Uterus (tissue), 4 donors: ENCODE data around the gene TUBB. TPM values are rescaled to one million over a fixed set of nuclear protein-coding genes. Genes with fewer than 3 reads are reported as not detected.

ENCODE experiments used
- DNase-seq, 2 donors: peaks; one replicate each; pipeline ENCODE4 v3.0.0-alpha.2; 2019 to 2020
- H3K27ac ChIP-seq, 2 donors: fragments of 200-600 bp; sonication (generic); 1 replicate in 1 of 2; 2 replicates in 1 of 2; pipeline ENCODE4 v1.5.1; 2016 to 2018
- H3K27me3 ChIP-seq, 2 donors: fragments of 200-600 bp; sonication (generic); one replicate each; pipeline ENCODE4 v1.5.1; 2018 to 2019; ENCODE audit warnings: control low read depth in 1 of 2
- H3K36me3 ChIP-seq, 2 donors: fragments of 200-600 bp; sonication (generic); one replicate each; pipeline ENCODE4 v1.5.1; 2019; ENCODE audit warnings: control low read depth in 1 of 2
- H3K4me1 ChIP-seq, 2 donors: fragments of 200-600 bp; sonication (generic); one replicate each; pipeline ENCODE4 v1.5.1; 2018 to 2019; ENCODE audit warnings: control low read depth in 1 of 2
- H3K4me3 ChIP-seq, 2 donors: fragments of 200-600 bp; sonication (generic); 1 replicate in 1 of 2; 2 replicates in 1 of 2; pipeline ENCODE4 v1.5.1; 2018 to 2019; ENCODE audit warnings: mild to moderate bottlenecking in 1 of 2
- H3K9me3 ChIP-seq, 2 donors: fragments of 200-600 bp; sonication (generic); one replicate each; pipeline ENCODE4 v1.5.1; 2019; ENCODE audit warnings: control low read depth in 1 of 2
- CTCF ChIP-seq, 4 experiments: fragments of 200-600 bp in 2 of 4; fragments of 450-650 bp in 2 of 4; sonication (generic) in 2 of 4; IDR thresholded peaks; one replicate each; pipeline ENCODE4 v1.5.1; 2016 to 2019; ENCODE audit warnings: antibody characterized with exemption in 4 of 4, mild to moderate bottlenecking in 2 of 4, moderate library complexity in 1 of 4
- POLR2A ChIP-seq, 2 donors: fragments of 450-650 bp; IDR thresholded peaks; one replicate each; pipeline ENCODE4 v1.6.1; 2016; ENCODE audit warnings: antibody characterized with exemption in 2 of 2, mild to moderate bottlenecking in 1 of 2, moderate library complexity in 1 of 2
- intact Hi-C: fragments of 100-400 bp; cut with DNase I; formaldehyde crosslinking; loops from one replicate; pipeline ENCODE4 v1.15.1; 2023; ENCODE audit warnings: low total_unique reads
- total RNA-seq, 4 donors: library from RNA; depleted of rRNA in 3 of 4; stranded (reverse); fragments of >200 nt in 3 of 4; gene quantifications; one replicate each; pipeline versions ENCODE4 v1.1.0 to v1.2.4, GENCODE V29; 2014 to 2023
- donor health status: DM: yes; HTN: yes; CAD: no.

Gene TUBB
- total RNA-seq, 4 donors from 2014 or later, result 130 to 426 (median 290) TPM

GRCh38 chr6:30683183-30683979, 36.8 kb upstream of the TUBB start:
- Histone ChIP-seq H3K9me3 (no peaks in the 10 kb centered on the region), H3K4me1 (peaks cover 0 to 27% of the 10 kb centered on the region in 2 donors), H3K36me3 (no peaks in the 10 kb centered on the region), H3K27ac (peak overlapping the region; percentile 98 to 99), H3K4me3 (peak overlapping the region; percentile 79 to 99), H3K27me3 (no peaks in the 10 kb centered on the region)
- DNase-seq, result peak in 1 of 2 donors; percentile 43
- TF ChIP-seq CTCF (IDR thresholded peaks at IDR 0.05) (no peak), POLR2A (IDR thresholded peaks at IDR 0.05) (no peak)
- intact Hi-C loops, result no loop called here

- no peak for TF ChIP-seq CTCF (IDR thresholded peaks at IDR 0.05)
- no peak for TF ChIP-seq POLR2A (IDR thresholded peaks at IDR 0.05)
- Histone ChIP-seq H3K4me3 (peak overlapping the region; percentile 79 to 99), H3K27ac (peak overlapping the region; percentile 98 to 99), H3K36me3 (no peaks in the 10 kb centered on the region), H3K4me1 (peaks cover 0 to 27% of the 10 kb centered on the region in 2 donors), H3K27me3 (no peaks in the 10 kb centered on the region), H3K9me3 (no peaks in the 10 kb centered on the region)
- intact Hi-C loops, result no loop called here
- no peak for DNase-seq
These were observed 36.2 kb upstream of the TUBB start for GRCh38 chr6:30683980-30684338.

GRCh38 chr6:30684386-30685156, 35.6 kb upstream of the TUBB start:
- H3K27ac ChIP-seq, result peak overlapping the region; percentile 98 to 99
- TF ChIP-seq POLR2A (IDR thresholded peaks at IDR 0.05) (no peak), CTCF (IDR thresholded peaks at IDR 0.05) (no peak)
- no peaks in the 10 kb centered on the region for H3K36me3 ChIP-seq
- no peaks in the 10 kb centered on the region for H3K27me3 ChIP-seq
- peaks cover 3 to 29% of the 10 kb centered on the region in 2 donors for H3K4me1 ChIP-seq
- H3K4me3 ChIP-seq, result peak overlapping the region; percentile 79 to 99
- intact Hi-C loops, result no loop called here
- no peaks in the 10 kb centered on the region for H3K9me3 ChIP-seq
- DNase-seq, result peak in 1 of 2 donors; percentile 45

GRCh38 chr6:30685157-30686008, 34.8 kb upstream of the TUBB start:
- TF ChIP-seq CTCF (IDR thresholded peaks at IDR 0.05), result peak in 1 of 4 experiments; percentile 42
- no peak for TF ChIP-seq POLR2A (IDR thresholded peaks at IDR 0.05)
- H3K4me3 ChIP-seq, result peak overlapping the region; percentile 79 to 99
- H3K27ac ChIP-seq, result peak overlapping the region; percentile 98 to 99
- H3K36me3 ChIP-seq, result no peaks in the 10 kb centered on the region
- no peaks in the 10 kb centered on the region for H3K9me3 ChIP-seq
- intact Hi-C loops, result loop anchor here (2.0 kb wide), 1 partner anchor 35 kb away; the partner anchor contains the start of gene TUBB
- H3K27me3 ChIP-seq, result no peaks in the 10 kb centered on the region
- peaks cover 8 to 28% of the 10 kb centered on the region in 2 donors for H3K4me1 ChIP-seq
- DNase-seq, result peak in 1 of 2 donors; percentile 41
